Neural cell (in vitro differentiated cells): Measurements from ENCODE around the gene COL8A1.

Experiments
- CTCF ChIP-seq: fragments of 450-650 bp; IDR thresholded peaks from 2 replicates; pipeline ENCODE4 v1.5.1; 2014; ENCODE audit warnings: antibody characterized with exemption, mild to moderate bottlenecking, moderate library complexity; ENCODE audit not compliant: poor library complexity, severe bottlenecking
- EZH2 ChIP-seq: fragments of 200-600, 300-800 bp; shearing (Covaris generic), sonication (generic); IDR thresholded peaks from 2 replicates; pipeline ENCODE4 v1.6.1; 2014; ENCODE audit warnings: antibody characterized with exemption, low read length, borderline replicate concordance, mild to moderate bottlenecking; ENCODE audit not compliant: insufficient read depth, poor library complexity, severe bottlenecking
- POLR2AphosphoS5 ChIP-seq: IDR thresholded peaks from 2 replicates; pipeline ENCODE4 v1.6.1; 2012
- RAD21 ChIP-seq: fragments of 450-650 bp; conservative IDR thresholded peaks from 2 replicates; pipeline ENCODE4 v1.6.1; 2014; ENCODE audit warnings: antibody characterized with exemption, mild to moderate bottlenecking, moderate library complexity
- SMC3 ChIP-seq: fragments of 450-650 bp; conservative IDR thresholded peaks from 2 replicates; pipeline ENCODE4 v1.6.1; 2014; ENCODE audit warnings: antibody characterized with exemption, mild to moderate bottlenecking, moderate library complexity; ENCODE audit not compliant: poor library complexity

- no peak for TF ChIP-seq CTCF
- TF ChIP-seq RAD21, result no peak
- no peak for TF ChIP-seq SMC3
- no peak for TF ChIP-seq EZH2
- no peak for TF ChIP-seq POLR2AphosphoS5
Observed at GRCh38 chr3:99768126-99768525, 129.7 kb downstream of the COL8A1 start.
